ENCODE data around the gene BOC.
A peak's percentile ranks its signal among the peaks of the same experiment; 100 is the strongest.

The BOC gene

GRCh38 chr3:113278599-113278955 is 67.2 kb downstream of the BOC start:
- peaks cover 21% of the 10 kb centered on the region for H3K4me1 ChIP-seq (ENCODE audit: control insufficient read depth, insufficient read depth, low read length)
- H3K9ac ChIP-seq (ENCODE audit: low read length), result no peak overlapping the region
- H3K27me3 ChIP-seq (ENCODE audit: control insufficient read depth, insufficient read depth, low read length), result no peaks in the 10 kb centered on the region
- H3K27ac ChIP-seq (ENCODE audit: low read depth, low read length), result no peak overlapping the region
- H3K4me3 ChIP-seq (ENCODE audit: low read length), result no peak overlapping the region
- H3K36me3 ChIP-seq (ENCODE audit: control insufficient read depth, insufficient read depth, low read length), result peaks cover 31% of the 10 kb centered on the region

DNA sequence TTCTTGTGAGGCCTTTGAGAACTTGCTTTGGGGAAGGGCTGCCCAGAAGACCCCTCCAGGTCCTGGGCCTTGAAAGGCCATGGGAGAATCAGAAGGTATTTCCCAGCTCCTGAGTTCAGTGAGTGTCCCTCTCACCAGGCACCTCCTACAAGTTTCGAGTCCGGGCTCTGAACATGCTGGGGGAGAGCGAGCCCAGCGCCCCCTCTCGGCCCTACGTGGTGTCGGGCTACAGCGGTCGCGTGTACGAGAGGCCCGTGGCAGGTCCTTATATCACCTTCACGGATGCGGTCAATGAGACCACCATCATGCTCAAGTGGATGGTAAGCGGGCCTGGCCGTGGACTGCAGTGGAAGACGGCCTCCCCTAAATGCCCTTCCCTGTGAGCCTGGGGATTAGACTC is 68.3 kb downstream of the BOC start:
- Histone ChIP-seq H3K4me3 (ENCODE audit: low read length) (no peak overlapping the region), H3K4me1 (ENCODE audit: control insufficient read depth, insufficient read depth, low read length) (peaks cover 21% of the 10 kb centered on the region), H3K9ac (ENCODE audit: low read length) (no peak overlapping the region), H3K36me3 (ENCODE audit: control insufficient read depth, insufficient read depth, low read length) (peaks cover 37% of the 10 kb centered on the region), H3K27ac (ENCODE audit: low read depth, low read length) (no peak overlapping the region), H3K27me3 (ENCODE audit: control insufficient read depth, insufficient read depth, low read length) (no peaks in the 10 kb centered on the region)

DNA sequence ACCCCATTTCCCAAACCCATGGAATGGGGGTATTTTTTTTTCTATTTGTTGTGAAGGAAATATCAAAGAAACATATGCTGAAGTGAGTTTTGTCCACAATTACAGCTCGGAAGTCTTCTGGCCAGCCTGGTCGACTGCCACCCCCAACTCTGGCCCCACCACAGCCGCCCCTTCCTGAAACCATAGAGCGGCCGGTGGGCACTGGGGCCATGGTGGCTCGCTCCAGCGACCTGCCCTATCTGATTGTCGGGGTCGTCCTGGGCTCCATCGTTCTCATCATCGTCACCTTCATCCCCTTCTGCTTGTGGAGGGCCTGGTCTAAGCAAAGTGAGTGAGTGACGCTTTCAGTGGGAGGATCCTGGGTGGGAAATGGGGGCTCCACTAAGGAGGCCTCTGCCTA is 71.9 kb downstream of the BOC start:
- no peak overlapping the region for H3K27ac ChIP-seq (ENCODE audit: low read depth, low read length)
- no peak overlapping the region for H3K4me3 ChIP-seq (ENCODE audit: low read length)
- H3K27me3 ChIP-seq (ENCODE audit: control insufficient read depth, insufficient read depth, low read length), result no peaks in the 10 kb centered on the region
- no peak overlapping the region for H3K9ac ChIP-seq (ENCODE audit: low read length)
- H3K4me1 ChIP-seq (ENCODE audit: control insufficient read depth, insufficient read depth, low read length), result peaks cover 4% of the 10 kb centered on the region
- H3K36me3 ChIP-seq (ENCODE audit: control insufficient read depth, insufficient read depth, low read length), result peaks cover 47% of the 10 kb centered on the region

GRCh38 chr3:113284453-113285050 is 73.2 kb downstream of the BOC start:
- H3K4me3 ChIP-seq (ENCODE audit: low read length), result no peak overlapping the region
- H3K4me1 ChIP-seq (ENCODE audit: control insufficient read depth, insufficient read depth, low read length), result peaks cover 4% of the 10 kb centered on the region
- no peak overlapping the region for H3K27ac ChIP-seq (ENCODE audit: low read depth, low read length)
- H3K36me3 ChIP-seq (ENCODE audit: control insufficient read depth, insufficient read depth, low read length), result peaks cover 36% of the 10 kb centered on the region
- no peaks in the 10 kb centered on the region for H3K27me3 ChIP-seq (ENCODE audit: control insufficient read depth, insufficient read depth, low read length)
- H3K9ac ChIP-seq (ENCODE audit: low read length), result no peak overlapping the region

DNA sequence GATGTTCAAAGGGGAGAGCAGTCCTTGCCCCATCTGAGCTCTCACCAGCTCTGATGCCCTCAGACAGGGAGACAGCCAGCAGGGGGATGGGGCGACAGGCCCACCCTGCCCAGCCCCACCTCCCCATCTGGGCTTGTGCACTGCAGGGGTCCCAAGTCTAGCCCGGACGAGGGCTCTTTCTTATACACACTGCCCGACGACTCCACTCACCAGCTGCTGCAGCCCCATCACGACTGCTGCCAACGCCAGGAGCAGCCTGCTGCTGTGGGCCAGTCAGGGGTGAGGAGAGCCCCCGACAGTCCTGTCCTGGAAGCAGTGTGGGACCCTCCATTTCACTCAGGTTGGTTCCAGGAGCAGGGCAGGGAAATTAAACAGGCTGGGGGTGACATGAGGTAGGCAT is 73.9 kb downstream of the BOC start:
- H3K4me3 ChIP-seq (ENCODE audit: low read length), result no peak overlapping the region
- H3K36me3 ChIP-seq (ENCODE audit: control insufficient read depth, insufficient read depth, low read length), result peaks cover 36% of the 10 kb centered on the region
- no peaks in the 10 kb centered on the region for H3K27me3 ChIP-seq (ENCODE audit: control insufficient read depth, insufficient read depth, low read length)
- peak overlapping the region; percentile 32 for H3K27ac ChIP-seq (ENCODE audit: low read depth, low read length)
- H3K9ac ChIP-seq (ENCODE audit: low read length), result no peak overlapping the region
- H3K4me1 ChIP-seq (ENCODE audit: control insufficient read depth, insufficient read depth, low read length), result peaks cover 4% of the 10 kb centered on the region

GRCh38 chr3:113285741-113286140 is 74.4 kb downstream of the BOC start:
- peak overlapping the region; percentile 32 for H3K27ac ChIP-seq (ENCODE audit: low read depth, low read length)
- peaks cover 31% of the 10 kb centered on the region for H3K36me3 ChIP-seq (ENCODE audit: control insufficient read depth, insufficient read depth, low read length)
- no peaks in the 10 kb centered on the region for H3K27me3 ChIP-seq (ENCODE audit: control insufficient read depth, insufficient read depth, low read length)
- peaks cover 4% of the 10 kb centered on the region for H3K4me1 ChIP-seq (ENCODE audit: control insufficient read depth, insufficient read depth, low read length)
- no peak overlapping the region for H3K9ac ChIP-seq (ENCODE audit: low read length)
- no peak overlapping the region for H3K4me3 ChIP-seq (ENCODE audit: low read length)

- Histone ChIP-seq H3K27me3 (ENCODE audit: control insufficient read depth, insufficient read depth, low read length) (no peaks in the 10 kb centered on the region), H3K9ac (ENCODE audit: low read length) (no peak overlapping the region), H3K4me3 (ENCODE audit: low read length) (no peak overlapping the region), H3K36me3 (ENCODE audit: control insufficient read depth, insufficient read depth, low read length) (peaks cover 24% of the 10 kb centered on the region), H3K4me1 (ENCODE audit: control insufficient read depth, insufficient read depth, low read length) (peaks cover 8% of the 10 kb centered on the region), H3K27ac (ENCODE audit: low read depth, low read length) (peak overlapping the region; percentile 43)
These were observed 75.2 kb downstream of the BOC start for GRCh38 chr3:113286524-113286923.

DNA sequence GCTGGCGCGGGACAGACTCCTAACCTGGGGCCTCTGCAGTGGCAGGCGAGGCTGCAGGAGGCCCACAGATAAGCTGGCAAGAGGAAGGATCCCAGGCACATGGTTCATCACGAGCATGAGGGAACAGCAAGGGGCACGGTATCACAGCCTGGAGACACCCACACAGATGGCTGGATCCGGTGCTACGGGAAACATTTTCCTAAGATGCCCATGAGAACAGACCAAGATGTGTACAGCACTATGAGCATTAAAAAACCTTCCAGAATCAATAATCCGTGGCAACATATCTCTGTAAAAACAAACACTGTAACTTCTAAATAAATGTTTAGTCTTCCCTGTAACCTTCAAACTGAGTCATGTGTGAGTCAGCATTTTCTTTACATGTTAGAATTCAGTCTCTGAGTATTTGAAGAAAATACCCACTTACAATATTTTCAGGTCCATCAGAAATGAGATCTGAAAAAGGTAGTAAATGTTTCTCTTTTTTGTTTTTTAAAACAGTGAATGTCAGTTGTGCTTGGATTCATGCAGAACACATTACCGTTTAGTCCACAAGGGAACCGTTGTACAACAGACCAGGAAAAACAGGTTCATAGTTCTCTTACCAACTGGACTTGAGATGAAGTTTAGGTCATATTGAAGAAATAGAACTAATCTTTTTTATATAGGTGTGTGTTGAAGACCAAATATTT is 75.9 kb downstream of the BOC start:
- Histone ChIP-seq H3K27ac (ENCODE audit: low read depth, low read length) (peak overlapping the region; percentile 66), H3K27me3 (ENCODE audit: control insufficient read depth, insufficient read depth, low read length) (no peaks in the 10 kb centered on the region), H3K4me3 (ENCODE audit: low read length) (no peak overlapping the region), H3K36me3 (ENCODE audit: control insufficient read depth, insufficient read depth, low read length) (peaks cover 18% of the 10 kb centered on the region), H3K4me1 (ENCODE audit: control insufficient read depth, insufficient read depth, low read length) (peaks cover 11% of the 10 kb centered on the region), H3K9ac (ENCODE audit: low read length) (no peak overlapping the region)

GRCh38 chr3:113287803-113288648 is 76.7 kb downstream of the BOC start:
- Histone ChIP-seq H3K27me3 (ENCODE audit: control insufficient read depth, insufficient read depth, low read length) (no peaks in the 10 kb centered on the region), H3K36me3 (ENCODE audit: control insufficient read depth, insufficient read depth, low read length) (peaks cover 15% of the 10 kb centered on the region), H3K4me3 (ENCODE audit: low read length) (no peak overlapping the region), H3K9ac (ENCODE audit: low read length) (no peak overlapping the region), H3K27ac (ENCODE audit: low read depth, low read length) (no peak overlapping the region), H3K4me1 (ENCODE audit: control insufficient read depth, insufficient read depth, low read length) (peaks cover 11% of the 10 kb centered on the region)

- peaks cover 15% of the 10 kb centered on the region for H3K36me3 ChIP-seq (ENCODE audit: control insufficient read depth, insufficient read depth, low read length)
- H3K27ac ChIP-seq (ENCODE audit: low read depth, low read length), result peak overlapping the region; percentile 3
- no peaks in the 10 kb centered on the region for H3K27me3 ChIP-seq (ENCODE audit: control insufficient read depth, insufficient read depth, low read length)
- H3K4me3 ChIP-seq (ENCODE audit: low read length), result no peak overlapping the region
- peaks cover 11% of the 10 kb centered on the region for H3K4me1 ChIP-seq (ENCODE audit: control insufficient read depth, insufficient read depth, low read length)
- H3K9ac ChIP-seq (ENCODE audit: low read length), result no peak overlapping the region
These were observed 77.5 kb downstream of the BOC start for GRCh38 chr3:113288881-113289280.

DNA sequence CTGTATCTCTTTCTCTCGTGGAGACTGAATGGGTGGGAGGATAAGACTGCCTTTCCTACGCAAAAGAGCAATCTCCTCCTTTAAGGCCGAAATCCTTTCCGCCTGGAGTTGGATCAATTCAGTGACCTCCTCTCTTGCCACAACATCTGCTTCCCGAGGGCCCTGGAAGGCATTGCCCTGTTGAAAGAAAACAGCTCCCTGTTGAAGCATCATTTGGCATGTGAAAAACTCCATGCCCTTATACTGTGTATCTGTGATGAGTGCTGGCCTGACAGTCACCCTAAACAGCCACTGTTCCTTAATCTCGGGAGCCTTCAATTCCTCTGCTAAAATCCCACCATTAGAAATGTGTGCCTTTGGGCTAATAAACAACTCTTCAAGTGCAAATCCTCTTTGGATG is 80.2 kb downstream of the BOC start:
- H3K9ac ChIP-seq (ENCODE audit: low read length), result no peak overlapping the region
- H3K4me1 ChIP-seq (ENCODE audit: control insufficient read depth, insufficient read depth, low read length), result peaks cover 11% of the 10 kb centered on the region
- no peaks in the 10 kb centered on the region for H3K27me3 ChIP-seq (ENCODE audit: control insufficient read depth, insufficient read depth, low read length)
- peaks cover 2% of the 10 kb centered on the region for H3K36me3 ChIP-seq (ENCODE audit: control insufficient read depth, insufficient read depth, low read length)
- peak overlapping the region; percentile 4 for H3K27ac ChIP-seq (ENCODE audit: low read depth, low read length)
- H3K4me3 ChIP-seq (ENCODE audit: low read length), result no peak overlapping the region

GRCh38 chr3:113292933-113293332 is 81.6 kb downstream of the BOC start:
- H3K27me3 ChIP-seq (ENCODE audit: control insufficient read depth, insufficient read depth, low read length), result no peaks in the 10 kb centered on the region
- no peak overlapping the region for H3K27ac ChIP-seq (ENCODE audit: low read depth, low read length)
- no peak overlapping the region for H3K9ac ChIP-seq (ENCODE audit: low read length)
- H3K4me3 ChIP-seq (ENCODE audit: low read length), result no peak overlapping the region
- H3K36me3 ChIP-seq (ENCODE audit: control insufficient read depth, insufficient read depth, low read length), result no peaks in the 10 kb centered on the region
- H3K4me1 ChIP-seq (ENCODE audit: control insufficient read depth, insufficient read depth, low read length), result peaks cover 7% of the 10 kb centered on the region

Data from rectal smooth muscle tissue (tissue), 1 donor.